Testis (tissue), 3 donors: ENCODE data around the gene EDA. TPM values are rescaled to one million over a fixed set of nuclear protein-coding genes. Genes with fewer than 3 reads are reported as not detected.

ENCODE experiments used
- DNase-seq: peaks from one replicate; pipeline ENCODE4 v3.0.0-alpha.2; 2019
- H3K27ac ChIP-seq, 2 donors: fragments of 200-600 bp; sonication (generic); one replicate each; pipeline ENCODE4 v1.5.1; 2019
- H3K27me3 ChIP-seq: fragments of 200-600 bp; sonication (generic); one replicate; pipeline ENCODE4 v1.5.1; 2019
- H3K36me3 ChIP-seq: fragments of 200-600 bp; sonication (generic); one replicate; pipeline ENCODE4 v1.5.1; 2017; ENCODE audit warnings: low read depth; ENCODE audit errors: missing control alignments
- H3K4me1 ChIP-seq: fragments of 200-600 bp; sonication (generic); one replicate; pipeline ENCODE4 v1.5.1; 2019
- H3K4me3 ChIP-seq, 2 donors: fragments of 200-600 bp; sonication (generic); one replicate each; pipeline ENCODE4 v1.5.1; 2017 to 2019
- H3K9me3 ChIP-seq: fragments of 200-600 bp; sonication (generic); one replicate; pipeline ENCODE4 v1.5.1; 2017
- POLR2A ChIP-seq: fragments of 450-650 bp; IDR thresholded peaks from one replicate; pipeline ENCODE4 v1.6.1; 2017; ENCODE audit warnings: antibody characterized with exemption, mild to moderate bottlenecking, moderate library complexity
- WGBS, 2 donors: methylation state at CpG; one replicate each; pipeline ENCODE4 v1.1.5; 2018; 5-methylcytosine and 5-hydroxymethylcytosine counted together
- intact Hi-C: fragments of 100-400 bp; cut with DNase I; formaldehyde crosslinking; loops from one replicate; pipeline ENCODE4 v1.15.1; 2023; ENCODE audit warnings: low total_unique reads
- polyA plus RNA-seq: library from polyadenylated mRNA; stranded (reverse); fragments of 350-450 nt; fragmentation: Illumina TruSeq; extraction: RNeasy Lipid Tissue Mini Kit (QIAGEN cat#74804); gene quantifications from one replicate; pipeline ENCODE4 v1.2.3, GENCODE V29; 2014; ENCODE audit warnings: low read depth, low replicate concordance; ENCODE audit not compliant: insufficient read depth
- total RNA-seq, 2 donors: library from RNA; depleted of rRNA; stranded (reverse); fragments of >200 nt; gene quantifications; one replicate each; pipeline ENCODE4 v1.2.3, GENCODE V29; 2016
- TF ChIP-seq, protein P1 (sequence below), 3 experiments: fragments of 450-650 bp in 2 of 3; fragments of 200-600 bp in 1 of 3; sonication (generic) in 1 of 3; IDR thresholded peaks; one replicate each; pipeline ENCODE4 v1.5.1; 2016 to 2019; ENCODE audit warnings: antibody characterized with exemption in 3 of 3, mild to moderate bottlenecking in 2 of 3, moderate library complexity in 1 of 3

Gene EDA
- total and polyA plus RNA-seq, 3 donors from 2014 or later = 3.0 to 4.6 (median 4.3) TPM

DNA sequence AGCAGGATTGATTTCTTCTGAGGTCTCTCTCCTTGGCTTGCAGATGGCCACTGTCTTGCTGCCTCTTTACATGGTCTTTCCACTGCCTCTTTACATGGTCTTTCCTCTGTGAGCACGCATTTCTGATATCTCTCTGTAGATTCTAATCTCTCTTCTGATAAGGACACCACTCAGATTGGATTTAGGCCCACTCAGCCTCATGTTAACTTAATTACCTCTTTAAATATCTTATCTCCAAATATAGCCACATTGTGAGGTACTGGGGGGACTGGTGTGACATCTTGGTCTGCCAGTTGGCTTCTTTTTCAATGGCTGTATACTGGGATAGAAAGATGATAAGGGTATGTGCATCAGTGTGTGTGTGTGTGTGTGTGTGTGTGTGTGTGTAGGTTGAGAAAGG, 280.1 kb downstream of the EDA start:
- H3K36me3 ChIP-seq = no peaks in the 10 kb centered on the region
- intact Hi-C loops = loop anchor here (10.0 kb wide), 1 partner anchor 101 kb away; no protein-coding TSS in a partner anchor
- TF ChIP-seq POLR2A = no peak
- TF ChIP-seq, protein P1, sequence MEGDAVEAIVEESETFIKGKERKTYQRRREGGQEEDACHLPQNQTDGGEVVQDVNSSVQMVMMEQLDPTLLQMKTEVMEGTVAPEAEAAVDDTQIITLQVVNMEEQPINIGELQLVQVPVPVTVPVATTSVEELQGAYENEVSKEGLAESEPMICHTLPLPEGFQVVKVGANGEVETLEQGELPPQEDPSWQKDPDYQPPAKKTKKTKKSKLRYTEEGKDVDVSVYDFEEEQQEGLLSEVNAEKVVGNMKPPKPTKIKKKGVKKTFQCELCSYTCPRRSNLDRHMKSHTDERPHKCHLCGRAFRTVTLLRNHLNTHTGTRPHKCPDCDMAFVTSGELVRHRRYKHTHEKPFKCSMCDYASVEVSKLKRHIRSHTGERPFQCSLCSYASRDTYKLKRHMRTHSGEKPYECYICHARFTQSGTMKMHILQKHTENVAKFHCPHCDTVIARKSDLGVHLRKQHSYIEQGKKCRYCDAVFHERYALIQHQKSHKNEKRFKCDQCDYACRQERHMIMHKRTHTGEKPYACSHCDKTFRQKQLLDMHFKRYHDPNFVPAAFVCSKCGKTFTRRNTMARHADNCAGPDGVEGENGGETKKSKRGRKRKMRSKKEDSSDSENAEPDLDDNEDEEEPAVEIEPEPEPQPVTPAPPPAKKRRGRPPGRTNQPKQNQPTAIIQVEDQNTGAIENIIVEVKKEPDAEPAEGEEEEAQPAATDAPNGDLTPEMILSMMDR (IDR thresholded peaks at IDR 0.05) = no peak
- no peak overlapping the region for H3K4me3 ChIP-seq
- H3K4me1 ChIP-seq = no peaks in the 10 kb centered on the region
- WGBS, 2 donors = 63 to 87% methylated on average over 1 of the region's 1 CpG
- H3K27ac ChIP-seq = no peak overlapping the region
- DNase-seq = no peak
- no peaks in the 10 kb centered on the region for H3K9me3 ChIP-seq
- no peaks in the 10 kb centered on the region for H3K27me3 ChIP-seq

DNA sequence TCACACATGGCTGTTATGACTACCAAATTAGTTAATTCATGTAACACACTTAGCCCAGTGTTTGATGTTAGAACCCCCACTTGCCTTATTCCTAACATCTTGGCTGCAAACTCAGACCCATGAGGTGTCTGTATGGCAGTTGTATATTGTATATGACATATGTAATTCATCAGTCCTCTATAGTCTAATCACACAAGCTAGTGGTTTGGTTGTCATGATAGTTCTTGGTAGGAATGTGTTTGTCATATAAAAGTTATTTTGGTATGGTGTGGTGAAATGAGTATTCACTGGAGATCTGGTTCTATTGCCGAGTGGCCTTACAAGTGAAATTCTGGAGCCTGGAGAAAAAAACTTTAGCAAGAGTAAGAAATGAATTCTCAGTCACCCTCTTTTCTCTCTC, 284.6 kb downstream of the EDA start:
- intact Hi-C loops = no loop called here
- Histone ChIP-seq H3K27me3 (no peaks in the 10 kb centered on the region), H3K36me3 (no peaks in the 10 kb centered on the region), H3K4me1 (no peaks in the 10 kb centered on the region), H3K9me3 (no peaks in the 10 kb centered on the region), H3K4me3 (no peak overlapping the region), H3K27ac (no peak overlapping the region)
- 100% methylated on average over 1 of the region's 1 CpG for WGBS, 2 donors
- TF ChIP-seq, protein P1 (IDR thresholded peaks at IDR 0.05) = no peak
- no peak for TF ChIP-seq POLR2A
- no peak for DNase-seq

GRCh38 chrX:69906447-69906846, 290.5 kb downstream of the EDA start:
- Histone ChIP-seq H3K9me3 (no peaks in the 10 kb centered on the region), H3K27me3 (no peaks in the 10 kb centered on the region), H3K4me3 (no peak overlapping the region), H3K36me3 (no peaks in the 10 kb centered on the region), H3K4me1 (no peaks in the 10 kb centered on the region), H3K27ac (no peak overlapping the region)
- no peak for TF ChIP-seq POLR2A
- TF ChIP-seq, protein P1 (IDR thresholded peaks at IDR 0.05) = no peak
- DNase-seq = no peak
- 95 to 96% methylated on average over 8 of the region's 8 CpGs for WGBS, 2 donors
- intact Hi-C loops = no loop called here

- intact Hi-C loops = no loop called here
Observed at GRCh38 chrX:69914781-69915180, 298.9 kb downstream of the EDA start.

DNA sequence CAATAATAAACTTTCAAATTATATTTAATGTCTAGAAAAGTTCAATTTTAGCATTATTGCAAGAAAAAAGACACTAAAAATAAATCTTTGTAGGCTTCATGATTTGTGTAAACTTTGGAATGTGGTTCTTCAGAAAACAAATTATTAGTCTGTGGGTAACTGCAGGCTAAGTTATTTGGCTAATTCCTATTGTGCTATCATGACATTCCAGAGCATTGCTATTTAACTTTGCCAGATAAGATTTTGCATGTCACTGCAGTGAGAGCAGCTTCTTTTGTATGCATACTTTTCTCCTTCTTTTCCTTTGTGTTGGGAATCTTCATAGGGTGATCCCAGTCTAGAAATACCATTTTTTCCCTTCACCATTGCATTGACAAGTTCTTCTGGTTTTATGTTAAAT, 303.8 kb downstream of the EDA start:
- Histone ChIP-seq H3K36me3 (no peaks in the 10 kb centered on the region), H3K9me3 (no peaks in the 10 kb centered on the region), H3K27me3 (no peaks in the 10 kb centered on the region), H3K4me1 (no peaks in the 10 kb centered on the region), H3K4me3 (no peak overlapping the region), H3K27ac (no peak overlapping the region)
- TF ChIP-seq POLR2A = no peak
- TF ChIP-seq, protein P1 (IDR thresholded peaks at IDR 0.05) = no peak
- intact Hi-C loops = no loop called here
- no peak for DNase-seq

More at GRCh38 chrX:69914781-69915180, 298.9 kb downstream of the EDA start:
- no peak overlapping the region for H3K27ac ChIP-seq
- no peaks in the 10 kb centered on the region for H3K4me1 ChIP-seq
- no peaks in the 10 kb centered on the region for H3K9me3 ChIP-seq
- no peaks in the 10 kb centered on the region for H3K36me3 ChIP-seq
- no peaks in the 10 kb centered on the region for H3K27me3 ChIP-seq
- DNase-seq = no peak
- TF ChIP-seq, protein P1 (IDR thresholded peaks at IDR 0.05) = no peak
- TF ChIP-seq POLR2A = no peak
- no peak overlapping the region for H3K4me3 ChIP-seq
